ENCODE results near the gene CYFIP1.
A peak's percentile ranks its signal among the peaks of the same experiment; 100 is the strongest.

The CYFIP1 gene

DNA sequence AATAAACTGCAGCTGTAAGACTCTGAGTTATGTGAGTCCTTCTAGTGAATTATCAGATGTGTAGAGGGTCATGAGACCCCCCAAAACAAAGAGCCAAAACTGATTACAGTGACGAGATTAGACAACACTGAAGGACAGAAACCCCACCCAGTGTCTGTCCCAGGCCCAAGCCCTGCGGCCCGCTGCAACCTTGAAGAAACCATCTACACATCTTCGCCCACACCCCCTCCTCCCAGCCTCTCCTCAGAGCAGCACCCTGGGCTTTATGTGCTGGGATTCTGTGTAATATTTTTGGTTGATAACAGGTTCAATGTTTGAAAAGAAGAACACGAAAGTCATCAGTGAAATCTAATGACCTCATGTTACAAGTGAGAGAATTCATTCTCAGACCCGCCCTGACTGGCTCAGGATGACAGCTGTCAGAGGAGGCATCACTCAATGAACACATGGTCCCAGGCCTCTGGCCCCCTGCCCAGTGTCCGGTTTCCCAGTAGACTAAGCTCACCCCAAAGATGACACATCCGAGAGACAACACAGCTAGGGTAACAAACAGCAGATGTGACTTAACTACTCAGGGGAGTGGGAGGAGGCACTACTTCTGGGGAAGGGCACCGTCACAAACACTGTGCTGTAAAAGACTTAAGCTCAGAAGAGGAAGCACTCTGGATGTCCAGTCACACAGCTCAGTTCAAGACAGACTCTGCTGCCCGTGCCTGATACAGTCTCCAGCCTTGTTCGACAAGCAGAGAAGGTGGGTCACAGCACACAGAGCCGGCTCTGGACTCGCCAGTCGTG is 92.8 kb downstream of the CYFIP1 start:
- no peak for DNase-seq

- DNase-seq = no peak
Observed at GRCh38 chr15:22885120-22885519, 95.0 kb downstream of the CYFIP1 start.

DNA sequence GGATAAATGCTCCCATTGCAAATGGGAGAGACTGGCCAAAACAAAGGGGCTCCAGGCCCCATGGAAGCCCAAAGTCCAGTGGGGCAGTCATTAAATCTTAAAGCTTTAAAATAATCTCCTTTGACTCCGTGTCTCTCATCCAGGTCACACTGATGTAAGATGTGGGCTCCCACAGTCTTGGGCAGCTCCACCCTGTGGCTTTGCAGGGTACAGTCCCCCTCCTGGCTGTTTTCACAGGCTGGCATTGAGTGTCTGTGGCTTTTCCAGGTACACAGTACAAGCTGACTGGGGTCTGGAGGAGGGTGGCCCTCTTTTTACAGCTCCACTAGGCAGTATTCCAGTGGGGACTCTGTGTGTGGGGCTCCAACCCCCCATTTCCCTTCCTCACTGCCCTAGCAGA is 95.8 kb downstream of the CYFIP1 start:
- DNase-seq = peak; percentile 9

- no peak for DNase-seq
Observed at GRCh38 chr15:22883196-22883595, 97.0 kb downstream of the CYFIP1 start.

DNA sequence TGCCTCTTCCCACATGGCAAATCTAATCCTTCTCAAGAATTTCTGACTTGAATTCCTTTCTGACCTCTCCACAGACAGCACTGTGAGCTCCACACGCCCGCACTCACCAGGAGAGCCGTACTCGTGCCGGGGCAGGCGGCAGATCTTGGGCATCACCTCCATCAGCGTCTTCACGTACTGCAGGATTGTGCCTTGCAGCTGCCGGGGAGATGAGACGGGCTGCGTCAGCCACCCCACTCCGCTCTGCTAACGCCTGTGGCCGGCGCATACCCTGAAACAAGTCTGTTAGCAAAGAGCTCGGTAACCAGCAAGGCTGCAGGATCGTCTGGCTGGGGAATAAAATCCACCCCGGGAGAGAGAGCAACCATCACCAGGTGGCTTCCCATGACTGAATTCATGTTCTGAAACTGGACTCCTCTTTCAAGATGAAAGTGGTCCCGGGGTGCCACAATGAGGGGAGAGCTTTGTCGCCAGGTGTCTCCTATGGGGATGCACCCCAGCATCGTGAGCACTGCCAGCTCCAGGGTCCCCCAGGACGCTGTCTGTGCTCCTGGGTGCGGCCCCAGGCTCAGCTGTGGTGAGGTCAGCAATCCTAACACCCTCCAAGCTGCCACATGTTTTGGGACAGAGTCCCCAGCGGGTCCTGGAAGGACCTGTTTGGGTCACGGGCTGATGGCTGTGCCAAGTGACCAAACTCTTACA is 98.3 kb downstream of the CYFIP1 start:
- no peak for DNase-seq

GRCh38 chr15:22880981-22881738 is 99.0 kb downstream of the CYFIP1 start:
- DNase-seq = no peak

DNA sequence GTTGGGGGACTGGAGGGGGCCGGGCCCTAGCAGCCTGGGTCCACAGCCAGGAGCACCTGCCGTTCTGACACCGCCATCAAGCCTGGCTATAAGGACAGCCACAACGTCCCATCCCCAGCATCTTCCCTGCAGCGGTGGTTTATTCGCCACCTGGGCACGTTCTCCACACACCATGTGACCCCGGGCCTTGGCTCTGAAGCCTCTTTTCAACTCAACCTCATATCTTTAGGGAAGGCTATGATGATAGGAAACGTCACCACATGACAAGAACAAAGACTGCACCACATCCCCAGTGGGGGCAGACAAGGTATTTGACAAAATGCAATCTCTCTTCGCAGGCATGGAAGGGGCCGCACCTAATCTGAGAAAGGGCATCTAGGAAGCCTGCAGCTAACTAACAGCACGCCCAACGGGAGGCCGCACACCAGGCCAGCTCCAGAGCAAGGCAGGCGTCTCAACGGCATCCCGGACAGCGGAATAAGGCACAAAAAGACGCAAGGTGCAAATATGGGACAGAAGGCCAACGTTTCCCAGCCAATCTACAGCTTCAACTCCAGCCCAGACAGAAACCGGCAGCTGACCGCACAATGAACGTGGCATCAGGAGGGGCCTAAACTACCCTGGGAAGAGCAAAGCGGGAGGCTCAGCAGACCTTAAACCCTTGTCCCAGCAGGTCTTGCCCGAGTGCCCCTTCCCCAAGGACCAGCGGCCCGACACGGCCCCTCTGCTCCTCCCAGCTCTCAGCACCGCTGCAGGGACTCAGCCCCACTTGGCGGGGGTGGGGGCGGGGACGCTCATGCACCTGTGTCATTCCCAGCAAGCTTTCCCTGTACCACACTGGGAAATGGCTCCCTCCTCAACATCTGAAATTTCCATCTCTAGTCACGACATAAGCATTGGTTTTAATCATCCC is 99.8 kb downstream of the CYFIP1 start:
- no peak for DNase-seq

- no peak for DNase-seq
Observed at GRCh38 chr15:22878103-22878502, 102.1 kb downstream of the CYFIP1 start.

GRCh38 chr15:22877607-22878006 is 102.6 kb downstream of the CYFIP1 start:
- no peak for DNase-seq

- no peak for DNase-seq
Observed at GRCh38 chr15:22877117-22877516, 103.1 kb downstream of the CYFIP1 start.

DNA sequence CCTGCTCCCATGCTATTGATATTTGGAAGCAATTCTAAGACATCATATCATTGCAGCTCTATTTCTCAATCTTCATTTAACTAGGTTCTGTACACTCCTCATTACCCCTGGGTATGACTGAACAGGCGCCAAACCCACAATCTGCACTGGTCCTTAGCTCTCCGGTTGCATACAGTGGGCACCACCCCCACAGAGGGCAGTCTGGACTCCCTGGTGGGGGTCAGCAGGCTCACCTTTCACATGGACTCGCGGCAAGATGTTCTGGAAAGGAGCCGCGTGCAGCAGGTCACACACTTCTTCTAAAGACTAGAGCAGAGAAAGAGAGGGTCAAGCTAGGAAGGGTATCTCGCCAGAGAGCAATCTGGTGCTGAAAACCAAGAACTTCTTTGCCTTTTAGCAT is 105.2 kb downstream of the CYFIP1 start:
- DNase-seq = no peak

GRCh38 chr15:22874256-22874655 is 105.9 kb downstream of the CYFIP1 start:
- no peak for DNase-seq

GRCh38 chr15:22873841-22874240 is 106.3 kb downstream of the CYFIP1 start:
- no peak for DNase-seq

GRCh38 chr15:22872936-22873701 is 107.0 kb downstream of the CYFIP1 start:
- no peak for DNase-seq

DNA sequence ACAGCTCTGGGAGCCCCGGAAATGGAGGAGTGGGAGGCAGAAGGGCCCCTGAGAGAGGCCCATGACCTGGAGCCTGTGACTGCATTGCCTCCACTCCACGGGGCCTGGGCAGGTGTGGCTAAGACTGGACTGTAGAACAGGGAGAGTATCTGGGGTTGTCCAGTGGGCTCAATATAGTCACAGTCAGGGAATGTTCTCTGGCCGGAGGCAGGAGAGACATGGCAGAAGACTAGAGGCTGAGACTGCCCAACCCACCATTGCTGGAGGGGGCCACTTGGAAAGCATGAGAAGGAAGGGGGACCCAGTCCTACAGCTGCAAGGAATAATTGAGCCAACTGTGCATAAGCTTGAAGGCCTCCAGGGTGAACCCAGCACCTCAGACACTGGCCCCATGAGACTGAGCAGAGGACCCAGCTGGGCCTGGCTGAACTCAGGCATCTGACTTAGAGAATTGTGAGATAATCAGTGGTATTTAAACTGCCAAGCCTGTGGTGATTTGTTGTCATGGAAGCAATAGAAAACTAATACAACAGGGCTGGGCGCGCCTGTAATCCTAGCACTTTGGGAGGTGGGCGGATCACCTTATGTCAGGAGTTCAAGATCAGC is 108.6 kb downstream of the CYFIP1 start:
- DNase-seq = no peak

DNA sequence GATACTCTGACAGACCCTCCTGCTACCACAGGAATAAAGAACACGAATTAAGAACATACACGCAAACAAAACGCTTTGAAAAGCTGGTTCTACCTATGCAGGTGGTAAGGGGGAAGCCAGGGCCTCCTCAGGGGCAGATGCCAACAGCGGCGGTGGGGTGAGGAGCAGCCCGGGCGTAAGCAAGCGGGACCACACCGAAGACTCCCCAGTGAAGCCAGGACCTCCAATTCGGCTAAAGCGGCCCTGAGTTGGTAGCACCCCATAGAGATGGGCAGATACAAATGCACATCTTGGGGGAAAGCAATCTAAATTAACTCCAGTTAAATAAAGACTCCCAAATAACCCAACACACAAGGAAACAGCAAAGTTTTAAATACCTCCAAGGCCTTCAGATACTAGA is 109.3 kb downstream of the CYFIP1 start:
- DNase-seq = no peak

- no peak for DNase-seq
Observed at GRCh38 chr15:22869856-22870255, 110.3 kb downstream of the CYFIP1 start.

GRCh38 chr15:22868928-22869327 is 111.2 kb downstream of the CYFIP1 start:
- no peak for DNase-seq

DNA sequence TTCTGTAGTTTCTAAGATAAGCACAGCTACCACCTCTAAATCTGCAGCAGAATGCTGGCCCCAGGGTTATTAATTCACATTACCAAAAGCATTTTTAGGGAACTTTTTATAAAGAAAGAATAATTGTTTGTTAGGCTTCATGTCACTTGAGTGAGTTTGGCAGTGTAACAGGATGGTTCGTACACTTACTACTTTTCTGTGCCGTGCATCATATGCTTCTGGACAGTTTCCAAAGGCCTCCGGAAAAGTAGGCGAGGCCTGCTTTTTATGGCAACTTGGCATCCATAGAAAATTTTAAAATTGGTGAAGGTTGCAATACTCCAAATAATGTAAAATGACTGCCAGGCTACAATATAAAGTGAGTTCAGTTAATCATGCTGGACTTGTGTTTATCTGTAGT is 111.7 kb downstream of the CYFIP1 start:
- DNase-seq = no peak

- no peak for DNase-seq
Observed at GRCh38 chr15:22867886-22868285, 112.3 kb downstream of the CYFIP1 start.

DNA sequence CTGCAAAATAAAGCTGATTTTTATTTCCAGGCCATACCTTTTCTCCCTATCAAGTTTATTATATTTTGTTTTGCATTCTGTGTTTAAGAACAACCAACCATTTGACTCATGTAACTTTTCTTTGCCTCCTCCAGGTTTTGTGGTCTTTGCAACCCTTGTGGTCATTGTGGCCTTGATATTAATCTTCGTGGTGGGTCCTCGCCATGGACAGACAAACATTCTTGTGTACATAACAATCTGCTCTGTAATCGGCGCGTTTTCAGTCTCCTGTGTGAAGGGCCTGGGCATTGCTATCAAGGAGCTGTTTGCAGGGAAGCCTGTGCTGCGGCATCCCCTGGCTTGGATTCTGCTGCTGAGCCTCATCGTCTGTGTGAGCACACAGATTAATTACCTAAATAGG is 114.1 kb downstream of the CYFIP1 start:
- no peak for DNase-seq
